ENCODE measurements around the gene LAMTOR2.
"Not testable (repeated sequence)": the region's sequence is repeated elsewhere in the genome, so short reads cannot be mapped to it uniquely, and the experiment has no call there.

Gene LAMTOR2

GRCh38 chr1:156026588-156026987 lies 28.0 kb upstream of the LAMTOR2 start:
- no CpG with 5 or more reads among the region's 4 CpGs for WGBS (ENCODE audit: extremely low coverage, insufficient coverage, insufficient read length)
- Histone ChIP-seq H2BK12ac (ENCODE audit: low read length) (no peak overlapping the region), H3K9ac (ENCODE audit: low read length) (no peak overlapping the region), H3K23ac (ENCODE audit: low read length) (no peak overlapping the region), H3K4me1 (ENCODE audit: control insufficient read depth in 1 of 2, insufficient read depth in 2 of 2, low read length in 2 of 2) (no peaks in the 10 kb centered on the region), H3K4ac (ENCODE audit: low read depth, low read length) (no peak overlapping the region), H4K8ac (ENCODE audit: low read depth, low read length) (no peak overlapping the region), H3K79me2 (ENCODE audit: control insufficient read depth, insufficient read depth, low read length, poor library complexity) (no peaks in the 10 kb centered on the region), H3K4me2 (ENCODE audit: low read length) (no peak overlapping the region), H3K18ac (ENCODE audit: low read length) (no peak overlapping the region), H3K79me1 (ENCODE audit: low read length) (no peaks in the 10 kb centered on the region), H2AK5ac (ENCODE audit: low read length) (no peak overlapping the region), H2BK120ac (ENCODE audit: insufficient read depth, low read length, poor library complexity) (no peak overlapping the region), H3K36me3 (ENCODE audit: control insufficient read depth in 1 of 2, insufficient read depth in 2 of 2, low read length in 2 of 2) (no peaks in the 10 kb centered on the region), H4K91ac (ENCODE audit: low read depth, low read length) (no peak overlapping the region), H3K4me3 (ENCODE audit: low read depth, low read length) (no peak overlapping the region), H2BK5ac (ENCODE audit: low read depth, low read length, poor library complexity) (no peak overlapping the region), H2AFZ (ENCODE audit: insufficient read depth, low read length, poor library complexity) (no peak overlapping the region), H3K14ac (ENCODE audit: low read length) (no peak overlapping the region), H3K27ac (ENCODE audit: low read depth, low read length) (no peak overlapping the region), H3K27me3 (ENCODE audit: insufficient read depth, low read length) (no peaks in the 10 kb centered on the region), H4K12ac (ENCODE audit: low read depth, low read length) (no peak overlapping the region), H3K9me3 (ENCODE audit: insufficient read depth, low read depth, low read length) (no peaks in the 10 kb centered on the region)
- no peak for DNase-seq

- H4K91ac ChIP-seq (ENCODE audit: low read depth, low read length), result no peak overlapping the region
- no peak overlapping the region for H3K9ac ChIP-seq (ENCODE audit: low read length)
- WGBS (ENCODE audit: extremely low coverage, insufficient coverage, insufficient read length), result no CpG with 5 or more reads among the region's 6 CpGs
- H3K27me3 ChIP-seq (ENCODE audit: insufficient read depth, low read length), result no peaks in the 10 kb centered on the region
- H2BK5ac ChIP-seq (ENCODE audit: low read depth, low read length, poor library complexity), result no peak overlapping the region
- H3K27ac ChIP-seq (ENCODE audit: low read depth, low read length), result no peak overlapping the region
- no peak overlapping the region for H3K14ac ChIP-seq (ENCODE audit: low read length)
- H3K79me2 ChIP-seq (ENCODE audit: control insufficient read depth, insufficient read depth, low read length, poor library complexity), result no peaks in the 10 kb centered on the region
- no peak overlapping the region for H2AK5ac ChIP-seq (ENCODE audit: low read length)
- no peak for DNase-seq
- no peak overlapping the region for H3K4me2 ChIP-seq (ENCODE audit: low read length)
- no peak overlapping the region for H2BK12ac ChIP-seq (ENCODE audit: low read length)
- no peak overlapping the region for H3K18ac ChIP-seq (ENCODE audit: low read length)
- H3K4me1 ChIP-seq (ENCODE audit: control insufficient read depth in 1 of 2, insufficient read depth in 2 of 2, low read length in 2 of 2), result no peaks in the 10 kb centered on the region
- no peak overlapping the region for H3K23ac ChIP-seq (ENCODE audit: low read length)
- no peak overlapping the region for H2AFZ ChIP-seq (ENCODE audit: insufficient read depth, low read length, poor library complexity)
- H3K36me3 ChIP-seq (ENCODE audit: control insufficient read depth in 1 of 2, insufficient read depth in 2 of 2, low read length in 2 of 2), result peaks cover 5 to 13% of the 10 kb centered on the region in 2 experiments
- no peak overlapping the region for H4K8ac ChIP-seq (ENCODE audit: low read depth, low read length)
- no peak overlapping the region for H3K4ac ChIP-seq (ENCODE audit: low read depth, low read length)
- no peaks in the 10 kb centered on the region for H3K79me1 ChIP-seq (ENCODE audit: low read length)
- H3K9me3 ChIP-seq (ENCODE audit: insufficient read depth, low read depth, low read length), result no peaks in the 10 kb centered on the region
- no peak overlapping the region for H2BK120ac ChIP-seq (ENCODE audit: insufficient read depth, low read length, poor library complexity)
- H4K12ac ChIP-seq (ENCODE audit: low read depth, low read length), result no peak overlapping the region
- no peak overlapping the region for H3K4me3 ChIP-seq (ENCODE audit: low read depth, low read length)
These were observed 21.6 kb upstream of the LAMTOR2 start for GRCh38 chr1:156033011-156033410.

DNA sequence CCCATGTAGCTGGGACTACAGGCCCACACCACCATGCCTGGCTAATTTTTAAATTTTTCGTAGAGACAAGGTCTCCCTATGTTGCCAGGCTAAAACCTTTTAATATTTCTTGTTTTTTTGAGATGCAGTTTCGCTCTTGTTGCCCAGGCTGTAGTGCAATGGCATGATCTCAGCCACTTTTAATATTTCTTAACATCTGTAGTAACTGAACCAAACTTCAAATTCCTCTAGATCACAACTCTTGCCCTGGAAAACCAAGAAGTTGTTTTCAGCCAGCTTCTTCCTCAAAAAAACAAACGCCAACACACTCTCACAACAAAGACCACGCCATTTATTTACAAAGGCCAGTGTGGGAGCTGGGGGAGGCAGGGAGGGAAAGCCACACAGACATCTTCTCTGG lies 19.6 kb upstream of the LAMTOR2 start:
- not testable (repeated sequence) for H3K18ac ChIP-seq (ENCODE audit: low read length); H3K4me3 ChIP-seq (ENCODE audit: low read depth, low read length); H3K9ac ChIP-seq (ENCODE audit: low read length); H3K4me1 ChIP-seq (ENCODE audit: control insufficient read depth in 1 of 2, insufficient read depth in 2 of 2, low read length in 2 of 2); H3K79me2 ChIP-seq (ENCODE audit: control insufficient read depth, insufficient read depth, low read length, poor library complexity); H3K4me2 ChIP-seq (ENCODE audit: low read length); H2BK120ac ChIP-seq (ENCODE audit: insufficient read depth, low read length, poor library complexity); H4K91ac ChIP-seq (ENCODE audit: low read depth, low read length); H3K23ac ChIP-seq (ENCODE audit: low read length); H2BK5ac ChIP-seq (ENCODE audit: low read depth, low read length, poor library complexity); H4K12ac ChIP-seq (ENCODE audit: low read depth, low read length); H3K9me3 ChIP-seq (ENCODE audit: insufficient read depth, low read depth, low read length); H2BK12ac ChIP-seq (ENCODE audit: low read length); H4K8ac ChIP-seq (ENCODE audit: low read depth, low read length); H3K27ac ChIP-seq (ENCODE audit: low read depth, low read length); H3K79me1 ChIP-seq (ENCODE audit: low read length); H2AK5ac ChIP-seq (ENCODE audit: low read length); DNase-seq; H3K27me3 ChIP-seq (ENCODE audit: insufficient read depth, low read length); H2AFZ ChIP-seq (ENCODE audit: insufficient read depth, low read length, poor library complexity); H3K14ac ChIP-seq (ENCODE audit: low read length); H3K4ac ChIP-seq (ENCODE audit: low read depth, low read length)
- WGBS (ENCODE audit: extremely low coverage, insufficient coverage, insufficient read length), result no CpG with 5 or more reads among the region's 4 CpGs
- H3K36me3 ChIP-seq (ENCODE audit: control insufficient read depth in 1 of 2, insufficient read depth in 2 of 2, low read length in 2 of 2), result peaks cover 8 to 21% of the 10 kb centered on the region in 2 experiments

GRCh38 chr1:156042828-156043227 lies 11.8 kb upstream of the LAMTOR2 start:
- H2AFZ ChIP-seq (ENCODE audit: insufficient read depth, low read length, poor library complexity), result no peak overlapping the region
- no peak overlapping the region for H4K91ac ChIP-seq (ENCODE audit: low read depth, low read length)
- no peak overlapping the region for H3K4me3 ChIP-seq (ENCODE audit: low read depth, low read length)
- H3K9me3 ChIP-seq (ENCODE audit: insufficient read depth, low read depth, low read length), result no peaks in the 10 kb centered on the region
- no peak overlapping the region for H3K18ac ChIP-seq (ENCODE audit: low read length)
- no peak overlapping the region for H3K4ac ChIP-seq (ENCODE audit: low read depth, low read length)
- H3K4me1 ChIP-seq (ENCODE audit: control insufficient read depth in 1 of 2, insufficient read depth in 2 of 2, low read length in 2 of 2), result peaks cover 0 to 3% of the 10 kb centered on the region in 2 experiments
- no peak overlapping the region for H4K8ac ChIP-seq (ENCODE audit: low read depth, low read length)
- no peak overlapping the region for H3K23ac ChIP-seq (ENCODE audit: low read length)
- no peak overlapping the region for H2BK12ac ChIP-seq (ENCODE audit: low read length)
- H3K27ac ChIP-seq (ENCODE audit: low read depth, low read length), result no peak overlapping the region
- no peaks in the 10 kb centered on the region for H3K79me1 ChIP-seq (ENCODE audit: low read length)
- no peak for DNase-seq
- no peak overlapping the region for H2BK120ac ChIP-seq (ENCODE audit: insufficient read depth, low read length, poor library complexity)
- no peak overlapping the region for H4K12ac ChIP-seq (ENCODE audit: low read depth, low read length)
- H3K9ac ChIP-seq (ENCODE audit: low read length), result no peak overlapping the region
- no peak overlapping the region for H3K14ac ChIP-seq (ENCODE audit: low read length)
- WGBS (ENCODE audit: extremely low coverage, insufficient coverage, insufficient read length), result no CpG with 5 or more reads among the region's 3 CpGs
- no peak overlapping the region for H2AK5ac ChIP-seq (ENCODE audit: low read length)
- H3K4me2 ChIP-seq (ENCODE audit: low read length), result no peak overlapping the region
- H3K36me3 ChIP-seq (ENCODE audit: control insufficient read depth in 1 of 2, insufficient read depth in 2 of 2, low read length in 2 of 2), result peaks cover 27 to 44% of the 10 kb centered on the region in 2 experiments
- no peak overlapping the region for H2BK5ac ChIP-seq (ENCODE audit: low read depth, low read length, poor library complexity)
- H3K27me3 ChIP-seq (ENCODE audit: insufficient read depth, low read length), result no peaks in the 10 kb centered on the region
- no peaks in the 10 kb centered on the region for H3K79me2 ChIP-seq (ENCODE audit: control insufficient read depth, insufficient read depth, low read length, poor library complexity)
